ENCODE data around the gene NOS1AP. TPM values are rescaled to one million over a fixed set of nuclear protein-coding genes. Genes with fewer than 3 reads are reported as not detected.

Gene NOS1AP
- total and polyA plus RNA-seq, 9 donors: 0.50 to 4.4 (median 1.5) TPM

DNA sequence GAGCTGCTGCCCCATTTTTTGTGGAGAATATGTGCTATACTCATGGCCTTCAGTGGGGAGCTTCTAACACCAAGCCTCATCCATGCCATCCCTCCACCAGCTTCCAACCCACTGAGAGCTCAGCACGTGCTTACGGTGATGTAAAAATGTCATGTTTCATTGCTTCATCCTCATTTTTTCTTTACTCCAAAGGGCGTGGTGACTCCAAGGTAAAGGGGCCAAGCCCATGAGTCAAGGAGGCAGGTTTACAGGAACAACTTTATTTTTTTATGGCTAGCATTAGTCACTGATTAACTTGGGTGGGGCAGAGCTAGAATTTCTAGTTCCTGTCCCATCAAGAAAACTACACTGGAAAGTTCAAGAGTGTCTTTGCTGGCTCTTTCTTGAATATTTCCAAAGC, 311.9 kb downstream of the NOS1AP start, which contains the start of gene C1orf226:
C1orf226 (plus strand) TSS at position 346 of the 400 bp plus-strand sequence. CDS start 174 bp downstream, outside the sequence.
- intact Hi-C loops (cut with DNase I): no loop called here
- H3K36me3 ChIP-seq: no peaks in the 10 kb centered on the region
- no peaks in the 10 kb centered on the region for H3K27me3 ChIP-seq
- no peak within 1 kb of the TSS for H3K4me3 ChIP-seq
- DNase-seq: no peak
- 91 to 95% (median 93%) methylated on average over 3 of the region's 3 CpGs for WGBS, 3 donors
- TF ChIP-seq POLR2A (IDR thresholded peaks at IDR 0.05) (no peak), EP300 (IDR thresholded peaks at IDR 0.05) (no peak)
- TF ChIP-seq, protein P1, sequence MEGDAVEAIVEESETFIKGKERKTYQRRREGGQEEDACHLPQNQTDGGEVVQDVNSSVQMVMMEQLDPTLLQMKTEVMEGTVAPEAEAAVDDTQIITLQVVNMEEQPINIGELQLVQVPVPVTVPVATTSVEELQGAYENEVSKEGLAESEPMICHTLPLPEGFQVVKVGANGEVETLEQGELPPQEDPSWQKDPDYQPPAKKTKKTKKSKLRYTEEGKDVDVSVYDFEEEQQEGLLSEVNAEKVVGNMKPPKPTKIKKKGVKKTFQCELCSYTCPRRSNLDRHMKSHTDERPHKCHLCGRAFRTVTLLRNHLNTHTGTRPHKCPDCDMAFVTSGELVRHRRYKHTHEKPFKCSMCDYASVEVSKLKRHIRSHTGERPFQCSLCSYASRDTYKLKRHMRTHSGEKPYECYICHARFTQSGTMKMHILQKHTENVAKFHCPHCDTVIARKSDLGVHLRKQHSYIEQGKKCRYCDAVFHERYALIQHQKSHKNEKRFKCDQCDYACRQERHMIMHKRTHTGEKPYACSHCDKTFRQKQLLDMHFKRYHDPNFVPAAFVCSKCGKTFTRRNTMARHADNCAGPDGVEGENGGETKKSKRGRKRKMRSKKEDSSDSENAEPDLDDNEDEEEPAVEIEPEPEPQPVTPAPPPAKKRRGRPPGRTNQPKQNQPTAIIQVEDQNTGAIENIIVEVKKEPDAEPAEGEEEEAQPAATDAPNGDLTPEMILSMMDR (IDR thresholded peaks at IDR 0.05): no peak
- no peaks in the 10 kb centered on the region for H3K4me1 ChIP-seq (ENCODE audit: insufficient read depth)
- H3K9me3 ChIP-seq: no peaks in the 10 kb centered on the region
- H3K27ac ChIP-seq: no peak within 1 kb of the TSS

DNA sequence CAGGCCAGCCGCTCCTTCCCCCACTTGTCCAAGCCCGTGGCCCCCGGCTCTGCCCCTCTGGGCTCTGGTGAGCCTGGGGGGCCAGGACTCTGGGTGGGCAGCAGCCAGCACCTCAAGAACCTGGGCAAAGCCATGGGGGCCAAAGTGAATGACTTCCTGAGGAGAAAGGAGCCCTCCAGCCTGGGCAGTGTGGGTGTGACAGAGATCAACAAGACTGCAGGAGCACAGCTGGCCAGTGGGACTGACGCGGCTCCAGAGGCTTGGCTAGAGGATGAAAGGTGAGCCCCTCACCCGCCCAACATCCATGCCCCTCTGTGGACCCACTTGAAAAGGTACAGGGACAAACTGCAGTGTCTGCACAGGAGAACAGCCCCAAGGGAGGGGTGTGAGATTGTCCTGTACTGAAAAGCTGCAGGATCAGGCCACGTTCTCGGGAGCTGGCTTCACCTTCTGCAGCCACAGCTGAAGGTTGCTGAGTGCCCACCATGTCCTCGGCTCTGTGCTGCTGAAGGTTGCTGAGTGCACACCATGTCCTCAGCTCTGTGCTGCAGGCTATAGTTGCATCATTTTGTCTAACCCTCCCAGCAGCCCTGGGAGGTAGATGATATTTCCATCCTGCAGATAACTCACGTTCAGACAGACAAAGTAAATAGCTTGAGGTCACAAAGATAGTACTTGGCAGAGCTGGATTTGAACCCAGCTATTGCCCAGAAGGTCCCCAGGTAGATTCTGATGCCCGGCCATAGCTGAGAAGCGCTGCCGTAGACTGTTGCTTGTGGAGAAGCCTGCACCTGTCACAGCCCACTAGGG, 312.7 kb downstream of the NOS1AP start:
- DNase-seq: no peak
- intact Hi-C loops (cut with DNase I): no loop called here
- no peak overlapping the region for H3K27ac ChIP-seq

DNA sequence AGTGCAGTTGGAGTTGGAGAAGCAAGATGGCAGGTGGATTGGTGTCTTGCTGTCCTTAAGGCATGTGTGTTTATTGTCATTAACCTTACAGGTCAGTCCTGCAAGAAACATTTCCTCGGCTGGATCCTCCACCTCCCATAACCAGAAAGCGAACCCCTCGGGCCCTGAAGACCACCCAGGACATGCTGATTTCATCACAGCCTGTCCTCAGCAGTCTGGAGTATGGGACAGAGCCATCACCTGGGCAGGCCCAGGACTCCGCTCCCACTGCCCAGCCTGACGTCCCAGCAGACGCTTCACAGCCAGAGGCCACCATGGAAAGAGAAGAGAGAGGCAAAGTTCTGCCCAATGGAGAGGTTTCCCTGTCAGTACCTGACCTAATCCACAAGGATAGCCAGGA, 313.6 kb downstream of the NOS1AP start:
- intact Hi-C loops (cut with DNase I): no loop called here
- Histone ChIP-seq H3K4me3 (no peak overlapping the region), H3K9me3 (no peaks in the 10 kb centered on the region), H3K27me3 (no peaks in the 10 kb centered on the region), H3K36me3 (no peaks in the 10 kb centered on the region), H3K4me1 (ENCODE audit: insufficient read depth) (peaks cover 2% of the 10 kb centered on the region), H3K27ac (no peak overlapping the region)
- WGBS, 3 donors: 88 to 92% (median 92%) methylated on average over 6 of the region's 6 CpGs
- TF ChIP-seq EP300 (IDR thresholded peaks at IDR 0.05): no peak
- TF ChIP-seq POLR2A (IDR thresholded peaks at IDR 0.05): no peak
- TF ChIP-seq, protein P1 (IDR thresholded peaks at IDR 0.05): no peak
- no peak for DNase-seq

More for the DNA sequence above, 312.7 kb downstream of the NOS1AP start:
- no peaks in the 10 kb centered on the region for H3K36me3 ChIP-seq
- no peaks in the 10 kb centered on the region for H3K9me3 ChIP-seq
- WGBS, 3 donors: 87 to 94% (median 89%) methylated on average over 13 of the region's 13 CpGs
- TF ChIP-seq EP300 (IDR thresholded peaks at IDR 0.05) (no peak), POLR2A (IDR thresholded peaks at IDR 0.05) (no peak)
- TF ChIP-seq, protein P1 (IDR thresholded peaks at IDR 0.05): no peak
- H3K4me3 ChIP-seq: no peak overlapping the region
- H3K27me3 ChIP-seq: no peaks in the 10 kb centered on the region
- no peaks in the 10 kb centered on the region for H3K4me1 ChIP-seq (ENCODE audit: insufficient read depth)

DNA sequence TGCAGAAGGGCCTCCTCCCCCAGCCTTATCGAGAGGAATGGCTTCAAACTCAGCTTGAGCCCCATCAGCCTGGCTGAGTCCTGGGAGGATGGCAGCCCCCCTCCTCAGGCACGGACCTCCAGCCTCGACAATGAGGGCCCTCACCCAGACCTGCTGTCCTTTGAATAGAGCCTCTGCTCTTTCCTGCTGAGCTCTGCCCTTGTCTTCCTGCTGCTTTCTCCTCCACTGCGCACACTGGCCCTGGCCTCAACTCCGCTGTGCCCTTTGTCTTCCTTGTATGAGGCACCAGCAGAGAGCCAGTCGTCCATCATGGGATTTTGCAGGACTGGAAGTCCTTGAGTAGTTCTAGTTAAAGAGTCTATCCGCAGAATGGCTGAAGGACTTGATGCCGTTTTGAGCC, 314.0 kb downstream of the NOS1AP start:
- no peak for TF ChIP-seq POLR2A (IDR thresholded peaks at IDR 0.05)
- no peak for TF ChIP-seq EP300 (IDR thresholded peaks at IDR 0.05)
- Histone ChIP-seq H3K4me3 (no peak overlapping the region), H3K36me3 (no peaks in the 10 kb centered on the region), H3K27ac (no peak overlapping the region), H3K27me3 (no peaks in the 10 kb centered on the region), H3K9me3 (no peaks in the 10 kb centered on the region), H3K4me1 (ENCODE audit: insufficient read depth) (peaks cover 4% of the 10 kb centered on the region)
- no peak for DNase-seq
- 92 to 97% (median 93%) methylated on average over 8 of the region's 8 CpGs for WGBS, 3 donors
- intact Hi-C loops (cut with DNase I): no loop called here

DNA sequence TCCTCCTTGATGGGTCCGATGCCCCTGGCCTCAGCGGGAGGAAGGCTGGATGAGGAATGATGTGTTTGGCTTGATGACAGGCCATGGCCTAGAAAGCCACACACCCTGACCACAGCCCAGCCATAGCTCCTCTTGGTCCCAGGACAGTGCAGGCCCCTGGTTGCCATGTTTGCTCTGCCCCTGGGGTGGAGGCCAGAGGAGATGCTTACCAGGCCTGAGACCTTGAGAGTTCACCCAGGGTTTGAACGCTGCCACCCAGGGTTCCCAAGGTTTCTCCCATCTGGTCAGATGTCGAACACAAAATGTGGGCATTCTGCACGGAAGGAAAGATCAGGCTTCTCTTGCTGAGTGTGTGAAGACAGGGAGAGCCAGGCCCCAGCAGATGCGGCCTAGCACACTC, 314.6 kb downstream of the NOS1AP start:
- H3K4me1 ChIP-seq (ENCODE audit: insufficient read depth): peaks cover 6% of the 10 kb centered on the region
- no peak overlapping the region for H3K27ac ChIP-seq
- H3K36me3 ChIP-seq: no peaks in the 10 kb centered on the region
- TF ChIP-seq, protein P1 (IDR thresholded peaks at IDR 0.05): no peak
- TF ChIP-seq EP300 (IDR thresholded peaks at IDR 0.05) (no peak), POLR2A (IDR thresholded peaks at IDR 0.05) (no peak)
- DNase-seq: no peak
- 79 to 92% (median 90%) methylated on average over 6 of the region's 6 CpGs for WGBS, 3 donors
- H3K9me3 ChIP-seq: no peaks in the 10 kb centered on the region
- H3K27me3 ChIP-seq: no peaks in the 10 kb centered on the region
- intact Hi-C loops (cut with DNase I): no loop called here
- no peak overlapping the region for H3K4me3 ChIP-seq

Measured in ovary (tissue), 9 donors.